Measurements from ENCODE around the gene DIS3L2.
"Not testable (repeated sequence)": the region's sequence is repeated elsewhere in the genome, so short reads cannot be mapped to it uniquely, and the experiment has no call there.

Gene DIS3L2

DNA sequence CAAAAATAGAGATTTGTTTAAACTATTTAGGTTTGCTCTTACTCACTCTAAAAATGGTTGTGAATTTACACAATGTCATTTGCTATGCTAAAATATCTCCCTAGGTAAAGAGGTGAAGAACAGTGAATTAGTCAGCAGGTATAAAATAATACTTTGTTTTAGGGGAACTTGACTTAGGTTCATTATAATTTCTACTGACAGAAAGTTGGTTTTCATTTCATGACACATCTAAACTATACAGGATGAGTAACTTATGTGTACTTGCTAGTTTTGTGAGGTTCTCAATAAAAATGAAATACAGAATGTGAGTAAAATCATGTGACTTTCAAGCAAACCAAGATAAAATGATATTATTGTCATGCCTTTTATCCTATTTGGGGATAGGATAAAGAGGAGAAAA, 66.0 kb downstream of the DIS3L2 start:
- H3K4me3 Mint-ChIP-seq = no peak overlapping the region

GRCh38 chr2:232028071-232028470, 66.6 kb downstream of the DIS3L2 start:
- intact Hi-C loops (cut with micrococcal nuclease) = no loop called here
- no peak overlapping the region for H3K27ac Mint-ChIP-seq

More for the DNA sequence above, 66.0 kb downstream of the DIS3L2 start:
- Mint-ChIP-seq H3K27me3 (no peaks in the 10 kb centered on the region), H3K4me1 (ENCODE audit: low read depth) (no peaks in the 10 kb centered on the region), H3K27ac (no peak overlapping the region), H3K9me3 (no peaks in the 10 kb centered on the region), H3K36me3 (ENCODE audit: low read depth) (peaks cover 51% of the 10 kb centered on the region)
- intact Hi-C loops (cut with micrococcal nuclease) = no loop called here

GRCh38 chr2:232028631-232029030, 67.1 kb downstream of the DIS3L2 start:
- Mint-ChIP-seq H3K4me1 (ENCODE audit: low read depth) (no peaks in the 10 kb centered on the region), H3K36me3 (ENCODE audit: low read depth) (peaks cover 62% of the 10 kb centered on the region), H3K9me3 (peaks cover 7% of the 10 kb centered on the region), H3K4me3 (no peak overlapping the region), H3K27me3 (no peaks in the 10 kb centered on the region), H3K27ac (no peak overlapping the region)
- intact Hi-C loops (cut with micrococcal nuclease) = no loop called here

More at GRCh38 chr2:232028071-232028470, 66.6 kb downstream of the DIS3L2 start:
- H3K4me3 Mint-ChIP-seq = no peak overlapping the region
- H3K4me1 Mint-ChIP-seq (ENCODE audit: low read depth) = no peaks in the 10 kb centered on the region
- H3K27me3 Mint-ChIP-seq = no peaks in the 10 kb centered on the region
- H3K36me3 Mint-ChIP-seq (ENCODE audit: low read depth) = peaks cover 56% of the 10 kb centered on the region
- peaks cover 2% of the 10 kb centered on the region for H3K9me3 Mint-ChIP-seq

DNA sequence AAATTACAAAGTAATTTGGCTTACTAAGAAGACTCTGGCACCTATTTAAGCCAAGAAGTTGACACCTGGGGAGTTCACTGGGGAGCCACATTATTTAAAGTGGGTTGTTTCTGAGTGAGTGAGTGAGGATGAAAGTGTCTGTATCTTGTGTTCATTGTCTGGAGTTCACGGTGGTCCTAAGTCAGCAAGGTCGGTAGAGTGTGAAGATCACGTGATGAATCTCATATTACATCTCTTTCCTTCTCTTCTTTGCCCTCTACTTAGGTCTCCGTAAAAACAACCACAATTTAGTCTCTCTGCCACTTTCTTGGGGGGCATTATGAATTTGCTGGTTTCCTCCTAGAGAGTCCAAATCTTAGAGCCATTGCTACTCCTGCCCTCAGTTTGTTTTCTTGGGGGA, 67.8 kb downstream of the DIS3L2 start:
- Mint-ChIP-seq H3K27ac (no peak overlapping the region), H3K27me3 (no peaks in the 10 kb centered on the region), H3K9me3 (peaks cover 14% of the 10 kb centered on the region), H3K4me3 (no peak overlapping the region), H3K4me1 (ENCODE audit: low read depth) (no peaks in the 10 kb centered on the region), H3K36me3 (ENCODE audit: low read depth) (peaks cover 68% of the 10 kb centered on the region)
- intact Hi-C loops (cut with micrococcal nuclease) = no loop called here

DNA sequence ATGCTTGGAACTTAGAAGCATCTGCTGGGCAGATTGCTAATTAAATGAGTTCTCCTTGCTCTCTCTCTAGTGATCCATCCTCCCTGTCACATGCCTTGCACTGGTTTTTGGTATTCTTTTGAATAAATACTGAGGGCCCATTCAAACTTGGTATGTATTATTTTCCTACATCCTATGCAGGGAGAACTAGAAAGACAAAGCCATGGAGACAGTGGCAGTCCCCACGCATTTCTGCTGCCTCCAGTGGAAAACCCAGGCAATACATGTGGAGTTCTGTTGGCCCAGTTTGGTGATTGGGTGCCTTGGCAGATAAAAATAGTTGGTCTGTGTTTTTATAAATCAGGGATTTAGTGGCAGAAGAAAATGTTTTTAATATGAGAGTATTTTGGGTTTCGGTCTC, 68.7 kb downstream of the DIS3L2 start:
- no peaks in the 10 kb centered on the region for H3K27me3 Mint-ChIP-seq
- no peaks in the 10 kb centered on the region for H3K4me1 Mint-ChIP-seq (ENCODE audit: low read depth)
- peaks cover 23% of the 10 kb centered on the region for H3K9me3 Mint-ChIP-seq
- intact Hi-C loops (cut with micrococcal nuclease) = no loop called here
- peaks cover 72% of the 10 kb centered on the region for H3K36me3 Mint-ChIP-seq (ENCODE audit: low read depth)
- H3K4me3 Mint-ChIP-seq = no peak overlapping the region
- no peak overlapping the region for H3K27ac Mint-ChIP-seq

DNA sequence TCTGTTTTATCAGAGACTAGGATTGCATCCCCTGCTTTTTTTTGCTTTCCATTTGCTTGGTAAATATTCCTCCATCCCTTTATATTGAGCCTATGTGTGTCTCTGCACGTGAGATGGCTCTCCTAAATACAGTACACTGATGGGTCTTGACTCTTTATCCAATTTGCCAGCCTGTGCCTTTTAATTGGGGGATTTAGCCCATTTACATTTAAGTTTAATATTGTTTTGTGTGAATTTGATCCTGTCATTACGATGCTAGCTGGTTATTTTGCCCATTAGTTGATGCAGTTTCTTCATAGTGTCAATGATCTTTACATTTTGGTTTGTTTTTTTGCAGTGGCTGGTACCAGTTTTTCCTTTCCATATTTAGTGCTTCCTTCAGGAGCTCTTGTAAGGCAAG, 73.8 kb downstream of the DIS3L2 start:
- H3K27me3 Mint-ChIP-seq; H3K4me3 Mint-ChIP-seq; intact Hi-C loops (cut with micrococcal nuclease); H3K4me1 Mint-ChIP-seq (ENCODE audit: low read depth); H3K27ac Mint-ChIP-seq: not testable (repeated sequence)
- peaks cover 38% of the 10 kb centered on the region for H3K9me3 Mint-ChIP-seq
- H3K36me3 Mint-ChIP-seq (ENCODE audit: low read depth) = peaks cover 74% of the 10 kb centered on the region

DNA sequence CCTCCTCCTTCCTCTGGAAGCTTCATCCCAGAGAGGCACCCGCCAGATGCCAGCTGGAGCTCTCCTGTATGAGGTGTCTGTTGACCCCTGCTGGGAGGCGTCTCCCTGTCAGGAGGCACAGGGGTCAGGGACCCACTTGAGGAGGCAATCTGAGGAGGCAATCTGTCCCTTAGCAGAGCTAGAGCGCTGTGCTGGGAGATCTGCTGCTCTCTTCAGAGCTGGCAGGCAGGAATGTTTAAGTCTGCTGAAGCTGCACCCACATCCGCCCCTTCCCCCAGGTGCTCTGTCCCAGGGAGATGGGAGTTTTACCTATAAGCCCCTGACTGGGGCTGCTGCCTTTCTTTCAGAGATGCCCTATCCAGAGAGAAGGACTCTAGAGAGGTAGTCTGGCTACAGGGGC, 75.4 kb downstream of the DIS3L2 start:
- H3K27ac Mint-ChIP-seq; H3K4me3 Mint-ChIP-seq; intact Hi-C loops (cut with micrococcal nuclease); H3K4me1 Mint-ChIP-seq (ENCODE audit: low read depth); H3K27me3 Mint-ChIP-seq: not testable (repeated sequence)
- H3K9me3 Mint-ChIP-seq = peaks cover 38% of the 10 kb centered on the region
- peaks cover 59% of the 10 kb centered on the region for H3K36me3 Mint-ChIP-seq (ENCODE audit: low read depth)

GRCh38 chr2:232038251-232038880, 76.9 kb downstream of the DIS3L2 start:
- H3K4me3 Mint-ChIP-seq = no peak overlapping the region
- H3K9me3 Mint-ChIP-seq = peaks cover 33% of the 10 kb centered on the region
- H3K27me3 Mint-ChIP-seq = no peaks in the 10 kb centered on the region
- intact Hi-C loops (cut with micrococcal nuclease) = no loop called here
- peaks cover 5% of the 10 kb centered on the region for H3K4me1 Mint-ChIP-seq (ENCODE audit: low read depth)
- no peak overlapping the region for H3K27ac Mint-ChIP-seq
- H3K36me3 Mint-ChIP-seq (ENCODE audit: low read depth) = peaks cover 44% of the 10 kb centered on the region

GRCh38 chr2:232038881-232039485, 77.5 kb downstream of the DIS3L2 start:
- Mint-ChIP-seq H3K9me3 (peaks cover 27% of the 10 kb centered on the region), H3K4me1 (ENCODE audit: low read depth) (peaks cover 5% of the 10 kb centered on the region), H3K27ac (no peak overlapping the region), H3K4me3 (no peak overlapping the region), H3K27me3 (no peaks in the 10 kb centered on the region), H3K36me3 (ENCODE audit: low read depth) (peaks cover 38% of the 10 kb centered on the region)
- intact Hi-C loops (cut with micrococcal nuclease) = no loop called here

DNA sequence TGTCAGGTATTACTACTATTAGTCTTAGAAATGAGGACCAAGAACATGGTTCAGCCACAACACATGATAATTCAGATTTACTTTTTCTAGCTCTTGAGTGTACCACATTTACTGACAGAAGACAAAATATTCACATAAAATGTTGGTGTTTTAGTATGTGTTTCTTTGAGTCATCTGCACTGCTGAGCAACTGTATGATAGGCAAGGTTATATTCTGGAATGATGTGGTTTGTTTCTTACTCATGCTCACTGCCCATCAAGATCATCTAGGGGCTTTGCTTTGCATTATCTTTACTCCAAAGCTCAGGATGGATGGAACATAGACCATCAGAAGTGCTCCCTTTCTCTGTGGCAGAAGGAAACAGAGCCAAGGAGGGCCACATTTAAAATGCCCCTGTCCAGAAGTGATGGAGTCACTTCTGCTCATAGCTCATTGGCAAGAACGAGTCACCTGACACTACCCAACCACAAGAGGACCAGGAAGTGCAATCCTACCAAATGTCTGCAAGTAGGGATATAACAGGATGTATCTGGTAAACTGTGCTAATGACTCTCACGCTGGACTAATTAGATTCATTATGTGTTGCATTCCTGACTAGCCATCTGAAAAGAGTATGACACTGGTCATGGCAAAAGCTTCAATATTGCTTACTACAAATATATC, 81.5 kb downstream of the DIS3L2 start:
- no peak overlapping the region for H3K27ac Mint-ChIP-seq
- no peaks in the 10 kb centered on the region for H3K9me3 Mint-ChIP-seq
- intact Hi-C loops (cut with micrococcal nuclease) = no loop called here
- peaks cover 9% of the 10 kb centered on the region for H3K36me3 Mint-ChIP-seq (ENCODE audit: low read depth)
- no peaks in the 10 kb centered on the region for H3K4me1 Mint-ChIP-seq (ENCODE audit: low read depth)
- no peaks in the 10 kb centered on the region for H3K27me3 Mint-ChIP-seq
- no peak overlapping the region for H3K4me3 Mint-ChIP-seq

DNA sequence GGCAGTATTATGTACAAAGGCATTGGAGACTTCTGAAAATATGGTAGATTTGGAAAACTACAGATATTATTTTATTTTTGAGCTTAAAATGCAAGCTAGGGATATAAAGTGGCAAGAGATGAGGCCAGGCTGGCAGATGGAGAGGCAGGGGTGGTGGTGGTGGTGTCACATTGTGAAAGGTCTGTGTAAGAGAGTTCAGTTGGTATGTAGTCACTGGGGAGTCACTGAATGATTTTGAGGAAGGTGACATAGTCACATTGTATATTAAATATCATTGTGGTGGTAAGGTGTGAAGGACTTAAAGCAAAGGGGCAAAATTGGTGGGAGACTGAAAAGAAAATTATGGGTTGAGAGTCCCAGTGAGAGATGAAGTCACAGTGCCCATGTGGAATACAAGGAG, 82.5 kb downstream of the DIS3L2 start:
- Mint-ChIP-seq H3K27me3 (no peaks in the 10 kb centered on the region), H3K27ac (no peak overlapping the region), H3K4me3 (no peak overlapping the region), H3K9me3 (no peaks in the 10 kb centered on the region), H3K4me1 (ENCODE audit: low read depth) (no peaks in the 10 kb centered on the region), H3K36me3 (ENCODE audit: low read depth) (peaks cover 9% of the 10 kb centered on the region)
- intact Hi-C loops (cut with micrococcal nuclease) = no loop called here

- H3K4me1 Mint-ChIP-seq (ENCODE audit: low read depth) = no peaks in the 10 kb centered on the region
- intact Hi-C loops (cut with micrococcal nuclease) = no loop called here
- H3K36me3 Mint-ChIP-seq (ENCODE audit: low read depth) = peaks cover 9% of the 10 kb centered on the region
- H3K27ac Mint-ChIP-seq = no peak overlapping the region
- no peak overlapping the region for H3K4me3 Mint-ChIP-seq
- no peaks in the 10 kb centered on the region for H3K27me3 Mint-ChIP-seq
- no peaks in the 10 kb centered on the region for H3K9me3 Mint-ChIP-seq
Measured at GRCh38 chr2:232049350-232049749, 87.8 kb downstream of the DIS3L2 start.

GRCh38 chr2:232052591-232052990, 91.1 kb downstream of the DIS3L2 start:
- Mint-ChIP-seq H3K4me3 (no peak overlapping the region), H3K27ac (no peak overlapping the region), H3K36me3 (ENCODE audit: low read depth) (no peaks in the 10 kb centered on the region), H3K9me3 (no peaks in the 10 kb centered on the region), H3K27me3 (no peaks in the 10 kb centered on the region), H3K4me1 (ENCODE audit: low read depth) (no peaks in the 10 kb centered on the region)
- intact Hi-C loops (cut with micrococcal nuclease) = no loop called here

- Mint-ChIP-seq H3K4me1 (ENCODE audit: low read depth) (peaks cover 6% of the 10 kb centered on the region), H3K27me3 (no peaks in the 10 kb centered on the region), H3K36me3 (ENCODE audit: low read depth) (no peaks in the 10 kb centered on the region), H3K9me3 (no peaks in the 10 kb centered on the region), H3K27ac (no peak overlapping the region), H3K4me3 (no peak overlapping the region)
- intact Hi-C loops (cut with micrococcal nuclease) = no loop called here
Measured at GRCh38 chr2:232053777-232054176, 92.3 kb downstream of the DIS3L2 start.
